ENCODE data around the gene GPBP1.

Gene GPBP1

GRCh38 chr5:57291894-57292293, 118.0 kb downstream of the GPBP1 start:
- Histone ChIP-seq H2AFZ (no peak overlapping the region), H3K4me3 (ENCODE audit: low read depth, low read length) (no peak overlapping the region), H3K4me2 (ENCODE audit: low read length) (no peak overlapping the region), H3K27me3 (ENCODE audit: control insufficient read depth, insufficient read depth, low read length) (no peaks in the 10 kb centered on the region), H3K4me1 (no peaks in the 10 kb centered on the region), H3K9me3 (ENCODE audit: control insufficient read depth, low read length) (no peaks in the 10 kb centered on the region), H3K9ac (no peak overlapping the region), H3K27ac (no peak overlapping the region), H3K79me2 (no peaks in the 10 kb centered on the region), H3K36me3 (ENCODE audit: control insufficient read depth, insufficient read depth, low read length) (no peaks in the 10 kb centered on the region)
- no peak for TF ChIP-seq CTCF (IDR thresholded peaks at IDR 0.05)

GRCh38 chr5:57292336-57292735, 118.5 kb downstream of the GPBP1 start:
- no peaks in the 10 kb centered on the region for H3K9me3 ChIP-seq (ENCODE audit: control insufficient read depth, low read length)
- no peaks in the 10 kb centered on the region for H3K4me1 ChIP-seq
- TF ChIP-seq CTCF (IDR thresholded peaks at IDR 0.05) = no peak
- no peak overlapping the region for H2AFZ ChIP-seq
- H3K36me3 ChIP-seq (ENCODE audit: control insufficient read depth, insufficient read depth, low read length) = no peaks in the 10 kb centered on the region
- H3K27ac ChIP-seq = no peak overlapping the region
- no peak overlapping the region for H3K4me3 ChIP-seq (ENCODE audit: low read depth, low read length)
- H3K9ac ChIP-seq = no peak overlapping the region
- no peak overlapping the region for H3K4me2 ChIP-seq (ENCODE audit: low read length)
- no peaks in the 10 kb centered on the region for H3K27me3 ChIP-seq (ENCODE audit: control insufficient read depth, insufficient read depth, low read length)
- no peaks in the 10 kb centered on the region for H3K79me2 ChIP-seq

- no peak overlapping the region for H3K4me3 ChIP-seq (ENCODE audit: low read depth, low read length)
These were observed 124.6 kb downstream of the GPBP1 start for GRCh38 chr5:57298295-57298984.

GRCh38 chr5:57298985-57299491, 125.2 kb downstream of the GPBP1 start:
- Histone ChIP-seq H3K4me3 (ENCODE audit: low read depth, low read length) (no peak overlapping the region), H3K27ac (no peak overlapping the region), H3K9ac (no peak overlapping the region), H3K79me2 (no peaks in the 10 kb centered on the region), H3K9me3 (ENCODE audit: control insufficient read depth, low read length) (no peaks in the 10 kb centered on the region), H3K27me3 (ENCODE audit: control insufficient read depth, insufficient read depth, low read length) (no peaks in the 10 kb centered on the region), H3K36me3 (ENCODE audit: control insufficient read depth, insufficient read depth, low read length) (no peaks in the 10 kb centered on the region), H3K4me1 (no peaks in the 10 kb centered on the region), H3K4me2 (ENCODE audit: low read length) (peak overlapping the region; percentile 15), H2AFZ (peak overlapping the region; percentile 34)
- TF ChIP-seq CTCF (IDR thresholded peaks at IDR 0.05) = peak; percentile 73

More at GRCh38 chr5:57298295-57298984, 124.6 kb downstream of the GPBP1 start:
- no peaks in the 10 kb centered on the region for H3K27me3 ChIP-seq (ENCODE audit: control insufficient read depth, insufficient read depth, low read length)
- no peaks in the 10 kb centered on the region for H3K79me2 ChIP-seq
- H3K9me3 ChIP-seq (ENCODE audit: control insufficient read depth, low read length) = no peaks in the 10 kb centered on the region
- H3K4me2 ChIP-seq (ENCODE audit: low read length) = no peak overlapping the region
- TF ChIP-seq CTCF (IDR thresholded peaks at IDR 0.05) = peak; percentile 78
- peak overlapping the region; percentile 34 for H2AFZ ChIP-seq
- H3K9ac ChIP-seq = no peak overlapping the region
- H3K4me1 ChIP-seq = no peaks in the 10 kb centered on the region
- H3K36me3 ChIP-seq (ENCODE audit: control insufficient read depth, insufficient read depth, low read length) = no peaks in the 10 kb centered on the region
- no peak overlapping the region for H3K27ac ChIP-seq

GRCh38 chr5:57299986-57300385, 126.1 kb downstream of the GPBP1 start:
- no peak overlapping the region for H2AFZ ChIP-seq
- no peaks in the 10 kb centered on the region for H3K9me3 ChIP-seq (ENCODE audit: control insufficient read depth, low read length)
- no peaks in the 10 kb centered on the region for H3K4me1 ChIP-seq
- no peaks in the 10 kb centered on the region for H3K36me3 ChIP-seq (ENCODE audit: control insufficient read depth, insufficient read depth, low read length)
- no peak overlapping the region for H3K4me2 ChIP-seq (ENCODE audit: low read length)
- no peak overlapping the region for H3K27ac ChIP-seq
- H3K79me2 ChIP-seq = no peaks in the 10 kb centered on the region
- H3K9ac ChIP-seq = no peak overlapping the region
- H3K27me3 ChIP-seq (ENCODE audit: control insufficient read depth, insufficient read depth, low read length) = no peaks in the 10 kb centered on the region
- H3K4me3 ChIP-seq (ENCODE audit: low read depth, low read length) = no peak overlapping the region
- TF ChIP-seq CTCF (IDR thresholded peaks at IDR 0.05) = no peak

All from parathyroid adenoma (tissue), 2 donors.